Hematopoietic multipotent progenitor cell treated with erythropoietin and hydrocortisone succinate and interleukin-3 and kit ligand, for 6 days (in vitro differentiated cells): Measurements from ENCODE around the gene AFG3L2.

Experiments used
- DNase-seq: peaks from one replicate; pipeline ENCODE4 v3.0.0-alpha.2; 2015

The AFG3L2 gene

GRCh38 chr18:12318857-12319256, 58.2 kb downstream of the AFG3L2 start:
- DNase-seq: no peak

- DNase-seq: no peak
Observed at GRCh38 chr18:12318334-12318697, 58.7 kb downstream of the AFG3L2 start.

DNA sequence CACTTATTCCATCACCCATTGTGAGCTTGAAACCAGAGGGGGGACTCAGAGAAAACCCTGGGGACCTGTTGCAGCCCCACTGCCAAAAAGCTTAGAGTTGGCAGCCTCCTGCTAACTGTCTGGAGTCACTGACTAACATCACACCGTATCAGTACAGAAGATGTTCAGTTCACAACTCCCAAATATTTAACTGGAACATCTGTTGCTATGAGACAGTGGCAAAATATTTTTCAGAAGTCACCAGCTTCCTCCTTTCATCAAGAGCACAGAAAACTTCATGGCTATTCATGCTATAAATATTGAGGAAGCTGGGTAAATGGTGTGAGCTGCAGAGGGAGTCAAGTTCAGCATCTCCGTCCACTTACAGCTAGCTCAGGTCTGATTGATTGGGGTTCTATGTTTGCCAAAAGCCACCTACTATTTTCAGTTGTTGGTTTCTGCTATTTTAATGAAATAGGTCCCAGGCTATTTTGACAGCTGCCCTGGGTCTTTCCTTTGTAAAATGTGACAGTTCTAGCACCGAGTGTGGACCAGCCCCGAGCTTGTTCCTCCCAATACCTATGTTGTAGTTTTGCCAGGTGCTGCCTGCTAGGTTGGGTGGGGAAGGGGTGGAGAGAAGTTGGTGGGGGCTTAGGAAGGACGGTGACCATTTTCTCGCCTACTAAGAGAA, 59.2 kb downstream of the AFG3L2 start:
- peak; percentile 33 for DNase-seq

DNA sequence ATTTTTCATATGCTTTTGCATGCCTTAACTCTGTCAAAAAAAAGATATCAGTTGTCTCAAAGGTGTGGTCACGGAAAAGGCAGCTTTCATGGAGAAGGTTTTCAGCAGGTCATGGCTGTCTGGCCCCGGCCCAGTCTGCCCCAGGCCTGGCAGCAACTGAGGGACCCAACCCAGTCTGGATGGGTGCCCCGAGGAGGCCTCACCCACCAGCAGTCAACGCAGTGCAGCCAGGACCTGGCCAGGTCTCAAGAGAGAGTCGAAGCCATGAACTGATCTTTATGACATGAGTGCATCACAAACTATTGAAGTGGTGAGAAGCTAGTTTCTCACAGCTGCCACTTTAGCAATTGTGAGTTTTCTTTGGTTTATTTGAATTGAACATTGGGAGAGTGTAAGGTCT, 61.1 kb downstream of the AFG3L2 start:
- peak; percentile 85 for DNase-seq

DNA sequence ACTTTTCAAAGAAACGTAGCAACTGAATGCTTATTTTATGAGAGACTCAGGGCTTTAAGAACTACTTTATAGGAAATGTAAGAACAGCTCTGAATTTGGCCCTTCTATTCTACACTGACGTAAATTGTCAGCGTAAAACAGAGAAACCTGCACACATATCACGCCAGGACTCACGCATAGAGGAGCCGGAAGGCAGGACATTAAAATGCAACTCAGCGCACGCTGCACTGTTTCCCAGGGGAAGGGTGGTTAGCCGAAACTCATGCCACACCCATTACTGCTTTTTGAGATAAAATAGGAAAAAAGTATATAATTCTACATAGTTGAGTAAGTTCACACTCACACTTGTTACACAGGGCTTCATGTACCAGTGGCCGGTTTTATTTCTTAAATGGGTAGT, 61.5 kb downstream of the AFG3L2 start:
- DNase-seq: peak; percentile 87

DNA sequence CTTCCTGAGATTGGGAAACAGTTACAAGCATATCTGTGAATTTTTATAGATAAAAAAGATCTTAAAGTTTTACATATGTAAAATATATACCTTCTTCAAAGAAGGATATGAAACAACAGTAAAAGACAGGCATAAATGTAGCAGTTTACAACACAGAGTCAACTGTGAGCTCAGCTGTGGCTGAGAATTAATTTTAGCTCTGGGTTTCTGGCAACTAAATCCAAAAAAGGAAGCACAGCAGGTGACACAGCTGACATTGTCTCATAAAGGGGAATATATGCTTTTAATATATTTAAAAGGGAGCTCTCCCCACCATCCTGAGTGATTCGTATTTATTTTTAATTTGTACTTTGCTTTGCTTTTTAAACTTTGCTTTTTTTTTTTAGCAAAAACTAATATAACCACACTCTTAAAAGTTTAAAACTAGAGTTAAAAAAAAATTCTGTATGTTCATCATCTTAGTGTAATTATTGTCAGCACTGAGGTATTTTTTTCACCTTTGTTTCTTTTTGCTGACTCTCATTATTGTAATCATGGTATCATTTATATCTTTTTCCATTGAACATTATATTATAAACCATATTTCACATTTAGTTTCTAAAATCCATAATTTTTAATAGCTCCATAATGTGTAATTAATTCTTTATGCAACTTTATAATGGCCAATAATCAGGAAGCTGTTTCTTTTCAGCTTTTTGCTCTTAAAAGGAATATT, 62.3 kb downstream of the AFG3L2 start:
- DNase-seq: no peak

DNA sequence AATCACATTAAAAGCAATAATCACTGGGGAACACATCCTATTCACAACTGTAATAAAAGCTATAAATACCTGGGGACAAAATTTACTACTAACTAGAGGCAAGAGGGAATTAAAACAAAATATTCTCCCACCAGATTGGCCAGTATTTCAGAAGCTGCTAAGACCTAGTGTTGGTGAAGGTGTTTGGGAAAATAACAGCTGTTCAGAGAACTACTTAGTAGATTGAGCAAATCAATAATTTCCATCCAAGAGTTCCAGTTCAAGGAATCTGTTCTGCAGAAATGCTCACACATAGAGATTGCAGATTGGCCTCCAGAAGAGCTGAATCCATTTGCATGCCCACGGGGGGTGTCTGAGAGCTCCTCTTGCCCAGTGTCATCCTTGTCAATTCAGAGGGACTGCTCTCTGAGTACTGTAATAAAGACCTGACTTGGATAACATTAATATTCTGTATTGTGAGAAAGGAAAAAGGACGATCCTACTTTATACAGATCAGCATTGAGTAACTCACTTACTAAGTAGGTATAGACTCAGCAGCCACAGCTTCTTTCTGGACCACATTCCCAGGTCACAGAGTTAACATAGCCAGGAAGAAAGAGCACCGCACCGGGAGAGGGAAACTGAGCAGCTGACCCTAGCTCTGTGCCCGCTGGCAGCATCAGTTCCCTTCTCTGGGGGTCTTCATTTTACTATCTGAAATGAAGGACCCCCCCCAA, 63.3 kb downstream of the AFG3L2 start:
- no peak for DNase-seq

DNA sequence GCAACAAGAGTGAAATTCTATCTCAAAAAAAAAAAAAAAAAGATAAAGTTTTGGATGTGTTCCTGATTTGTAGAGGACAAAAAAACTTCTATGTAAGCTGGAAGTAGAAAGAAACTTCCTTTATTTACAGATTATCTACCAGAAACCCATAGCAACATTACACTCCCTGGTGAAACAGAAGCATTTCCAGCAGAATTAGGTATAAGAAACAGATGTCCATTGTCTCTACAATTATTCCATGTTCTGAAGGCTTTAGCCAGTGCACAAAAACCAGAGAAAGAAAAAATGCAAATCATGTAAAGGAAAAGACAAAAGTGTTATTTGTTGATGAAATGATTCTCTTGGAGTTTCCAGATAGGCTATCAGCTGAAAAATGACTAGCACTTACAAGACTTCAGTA, 64.1 kb downstream of the AFG3L2 start:
- no peak for DNase-seq

- DNase-seq: no peak
Observed at GRCh38 chr18:12310762-12311161, 66.3 kb downstream of the AFG3L2 start.

DNA sequence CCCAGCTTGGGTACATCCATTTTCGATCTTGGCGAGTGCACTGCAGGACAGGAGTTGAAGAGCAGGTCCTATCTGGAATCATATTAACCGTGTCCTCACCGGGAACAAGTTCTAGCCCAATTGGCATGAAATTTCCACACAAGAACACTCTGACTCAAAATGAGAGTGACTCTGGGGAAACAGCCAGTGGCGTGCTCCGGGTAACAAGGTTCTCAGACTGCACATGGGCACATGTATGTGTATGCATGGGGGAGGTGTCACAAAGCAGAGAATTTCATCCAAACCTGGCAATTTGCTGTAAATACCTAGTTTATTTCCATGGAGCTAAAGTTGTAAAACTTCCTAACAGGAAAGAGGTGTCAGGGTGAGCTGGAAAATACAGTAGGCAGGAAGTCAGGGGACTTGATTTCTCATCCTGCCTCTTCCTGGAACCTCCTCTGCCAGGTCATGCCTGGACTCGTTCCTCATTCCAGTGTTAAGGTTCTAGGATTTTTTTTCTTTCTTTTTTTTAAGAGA, 67.3 kb downstream of the AFG3L2 start:
- no peak for DNase-seq

DNA sequence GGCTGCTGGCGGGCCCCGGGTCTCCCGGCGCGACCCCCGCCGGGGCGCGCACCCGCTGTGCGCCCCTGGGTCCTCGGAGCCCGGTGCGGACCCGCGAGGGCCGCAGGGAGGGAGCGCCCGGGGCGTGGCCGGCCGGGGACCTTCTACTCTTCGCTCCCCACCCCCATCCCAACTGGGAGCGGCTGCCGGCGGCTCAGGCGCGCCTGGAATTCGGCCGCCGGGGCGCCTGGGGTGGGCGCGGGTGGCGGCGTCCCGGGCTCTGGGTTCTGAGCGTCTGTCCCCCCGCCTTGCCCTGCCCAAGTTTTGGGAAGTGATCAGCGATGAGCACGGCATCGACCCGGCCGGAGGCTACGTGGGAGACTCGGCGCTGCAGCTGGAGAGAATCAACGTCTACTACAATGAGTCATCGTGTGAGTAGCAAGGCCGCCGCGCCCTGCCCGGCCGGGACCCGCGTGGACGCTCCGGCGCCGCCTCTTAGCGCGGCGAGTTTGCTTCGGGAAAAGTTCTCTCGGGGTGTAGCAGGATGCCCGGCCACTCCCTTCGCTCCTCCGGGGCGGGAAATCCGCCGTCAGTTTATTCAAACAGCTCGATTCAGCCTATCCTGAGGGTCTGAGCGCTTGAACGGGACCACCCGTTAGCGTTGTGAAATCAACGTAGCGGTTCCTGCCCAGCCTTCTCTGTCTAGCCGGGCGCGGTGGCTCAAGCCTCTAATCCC, 68.5 kb downstream of the AFG3L2 start:
- peak; percentile 83 for DNase-seq

- DNase-seq: peak; percentile 79
Observed at GRCh38 chr18:12307701-12308385, 69.2 kb downstream of the AFG3L2 start, which contains the start of gene TUBB6. TUBB6 (plus strand) TSS chr18:12308241; CDS start chr18:12308293, 52 bp downstream.

DNA sequence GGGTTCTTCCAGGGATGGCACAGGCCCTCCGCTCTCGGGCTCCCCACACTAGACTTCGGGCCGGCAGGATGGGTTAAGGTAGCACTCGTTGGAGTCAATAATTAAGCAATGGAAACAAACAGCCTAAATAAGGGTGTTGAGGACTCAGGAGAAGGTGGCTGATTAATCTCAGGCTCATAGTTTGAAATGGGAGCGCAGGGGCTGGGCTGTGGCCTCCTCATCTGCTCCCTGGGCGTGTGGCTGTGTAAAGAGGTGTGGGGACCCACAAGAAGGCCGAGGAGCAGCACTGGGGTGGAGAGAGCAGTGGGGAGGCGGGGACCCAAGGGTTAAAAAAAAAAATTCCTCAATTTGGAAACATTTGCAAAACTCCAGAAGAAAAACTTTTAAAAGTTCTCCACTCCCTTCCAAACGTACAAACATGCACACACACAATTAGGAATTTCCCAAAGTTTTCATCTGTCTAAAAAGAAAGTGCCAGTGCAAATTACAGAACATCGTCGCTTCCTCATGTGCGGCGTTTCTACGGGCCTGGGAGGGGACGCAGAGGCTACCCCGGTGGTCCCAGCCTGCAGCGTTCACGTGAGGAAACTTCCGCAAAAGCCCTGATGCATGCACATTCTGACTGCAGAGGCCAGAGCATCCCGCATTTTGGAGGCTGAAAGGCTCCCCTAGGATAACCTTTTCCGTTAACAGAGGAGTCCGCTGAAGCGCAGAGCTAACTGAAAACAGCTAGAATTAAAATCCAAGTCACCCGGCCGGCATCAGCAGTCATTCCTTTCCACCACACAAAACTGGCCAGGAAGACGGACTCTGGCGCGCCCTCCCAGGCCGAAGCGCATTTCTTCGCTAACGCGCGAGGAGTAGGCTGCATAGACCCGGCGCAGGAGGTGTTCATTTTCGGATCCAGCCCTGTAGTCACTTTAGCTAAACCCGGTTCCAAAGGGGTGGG, 70.0 kb downstream of the AFG3L2 start:
- DNase-seq: peak; percentile 64

- peak; percentile 61 for DNase-seq
Observed at GRCh38 chr18:12305930-12306629, 70.9 kb downstream of the AFG3L2 start.

GRCh38 chr18:12305211-12305610, 71.8 kb downstream of the AFG3L2 start:
- DNase-seq: no peak

GRCh38 chr18:12304351-12305210, 72.4 kb downstream of the AFG3L2 start:
- no peak for DNase-seq

GRCh38 chr18:12302391-12303147, 74.5 kb downstream of the AFG3L2 start:
- DNase-seq: peak; percentile 94

DNA sequence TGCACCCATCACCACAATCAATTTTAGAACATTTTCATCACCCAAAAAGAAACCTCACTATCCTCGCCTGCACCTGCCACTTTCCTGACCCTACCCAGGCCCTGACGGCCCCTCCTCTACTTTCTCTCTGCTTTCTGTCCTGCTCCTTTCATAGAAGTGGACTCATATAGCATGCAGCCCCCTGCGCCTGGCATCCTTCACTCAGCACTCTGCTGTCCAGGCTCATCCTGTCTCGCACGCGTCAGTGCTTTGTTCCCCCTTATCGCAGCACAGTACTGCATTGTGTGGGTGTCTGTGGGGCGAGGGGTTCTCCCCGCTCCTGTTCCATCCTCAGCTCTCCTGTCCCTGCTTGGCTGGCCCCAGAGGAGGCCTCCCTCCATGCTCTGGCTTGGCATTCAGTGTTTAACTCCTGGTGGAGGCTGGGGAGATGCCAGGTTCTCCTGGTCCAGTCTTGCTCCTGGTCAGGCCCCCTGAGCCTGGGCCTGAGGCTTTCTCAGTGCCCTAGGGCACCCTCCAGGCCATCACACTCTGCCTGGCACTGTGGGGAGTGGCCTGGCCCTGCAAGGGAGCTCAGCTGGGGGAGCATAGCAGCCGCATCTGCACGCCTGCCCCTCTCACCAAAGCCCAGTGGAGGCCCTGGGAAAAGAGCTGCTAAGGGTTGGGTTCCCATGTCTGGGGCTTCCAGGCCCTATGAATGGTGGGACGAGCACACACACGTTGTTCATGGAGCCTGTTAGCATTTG, 75.6 kb downstream of the AFG3L2 start:
- DNase-seq: no peak
